Testis (tissue), 3 donors: ENCODE measurements around the gene ELOVL7. TPM values are rescaled to one million over a fixed set of nuclear protein-coding genes. Genes with fewer than 3 reads are reported as not detected.
"Not testable (repeated sequence)": the region's sequence is repeated elsewhere in the genome, so short reads cannot be mapped to it uniquely, and the experiment has no call there.

ENCODE experiments used
- DNase-seq: peaks from one replicate; pipeline ENCODE4 v3.0.0-alpha.2; 2019
- H3K27ac ChIP-seq, 2 donors: fragments of 200-600 bp; sonication (generic); one replicate each; pipeline ENCODE4 v1.5.1; 2019
- H3K27me3 ChIP-seq: fragments of 200-600 bp; sonication (generic); one replicate; pipeline ENCODE4 v1.5.1; 2019
- H3K36me3 ChIP-seq: fragments of 200-600 bp; sonication (generic); one replicate; pipeline ENCODE4 v1.5.1; 2017; ENCODE audit warnings: low read depth; ENCODE audit errors: missing control alignments
- H3K4me1 ChIP-seq: fragments of 200-600 bp; sonication (generic); one replicate; pipeline ENCODE4 v1.5.1; 2019
- H3K4me3 ChIP-seq, 2 donors: fragments of 200-600 bp; sonication (generic); one replicate each; pipeline ENCODE4 v1.5.1; 2017 to 2019
- H3K9me3 ChIP-seq: fragments of 200-600 bp; sonication (generic); one replicate; pipeline ENCODE4 v1.5.1; 2017
- POLR2A ChIP-seq: fragments of 450-650 bp; IDR thresholded peaks from one replicate; pipeline ENCODE4 v1.6.1; 2017; ENCODE audit warnings: antibody characterized with exemption, mild to moderate bottlenecking, moderate library complexity
- WGBS, 2 donors: methylation state at CpG; one replicate each; pipeline ENCODE4 v1.1.5; 2018; 5-methylcytosine and 5-hydroxymethylcytosine counted together
- intact Hi-C: fragments of 100-400 bp; cut with DNase I; formaldehyde crosslinking; loops from one replicate; pipeline ENCODE4 v1.15.1; 2023; ENCODE audit warnings: low total_unique reads
- polyA plus RNA-seq: library from polyadenylated mRNA; stranded (reverse); fragments of 350-450 nt; fragmentation: Illumina TruSeq; extraction: RNeasy Lipid Tissue Mini Kit (QIAGEN cat#74804); gene quantifications from one replicate; pipeline ENCODE4 v1.2.3, GENCODE V29; 2014; ENCODE audit warnings: low read depth, low replicate concordance; ENCODE audit not compliant: insufficient read depth
- total RNA-seq, 2 donors: library from RNA; depleted of rRNA; stranded (reverse); fragments of >200 nt; gene quantifications; one replicate each; pipeline ENCODE4 v1.2.3, GENCODE V29; 2016
- TF ChIP-seq, protein P1 (sequence below), 3 experiments: fragments of 450-650 bp in 2 of 3; fragments of 200-600 bp in 1 of 3; sonication (generic) in 1 of 3; IDR thresholded peaks; one replicate each; pipeline ENCODE4 v1.5.1; 2016 to 2019; ENCODE audit warnings: antibody characterized with exemption in 3 of 3, mild to moderate bottlenecking in 2 of 3, moderate library complexity in 1 of 3

The ELOVL7 gene
- total and polyA plus RNA-seq, 3 donors from 2014 or later, result 1.8 to 5.1 (median 2.4) TPM

DNA sequence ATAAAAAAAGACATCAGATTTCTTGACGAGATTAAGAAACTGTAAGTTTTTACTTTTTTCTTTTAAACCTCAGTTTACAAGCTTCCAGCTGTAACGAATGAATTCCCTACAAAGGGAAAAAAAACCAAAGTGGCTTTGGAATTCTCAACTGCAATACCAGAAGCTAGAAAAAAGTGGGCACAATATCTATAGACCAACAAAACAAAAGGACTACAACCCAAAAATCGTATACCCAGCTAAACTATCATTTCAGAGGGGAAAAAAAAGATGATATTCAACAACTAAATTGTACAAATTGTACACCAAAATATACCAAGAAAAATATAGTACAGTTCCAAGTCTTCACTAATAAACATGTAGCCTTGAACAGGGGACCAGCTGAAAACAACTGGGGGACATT, 26.8 kb upstream of the ELOVL7 start:
- Histone ChIP-seq H3K4me1 (no peaks in the 10 kb centered on the region), H3K27me3 (no peaks in the 10 kb centered on the region), H3K9me3 (no peaks in the 10 kb centered on the region), H3K4me3 (no peak overlapping the region), H3K36me3 (no peaks in the 10 kb centered on the region), H3K27ac (no peak overlapping the region)
- intact Hi-C loops, result no loop called here
- TF ChIP-seq POLR2A, result no peak
- TF ChIP-seq, protein P1, sequence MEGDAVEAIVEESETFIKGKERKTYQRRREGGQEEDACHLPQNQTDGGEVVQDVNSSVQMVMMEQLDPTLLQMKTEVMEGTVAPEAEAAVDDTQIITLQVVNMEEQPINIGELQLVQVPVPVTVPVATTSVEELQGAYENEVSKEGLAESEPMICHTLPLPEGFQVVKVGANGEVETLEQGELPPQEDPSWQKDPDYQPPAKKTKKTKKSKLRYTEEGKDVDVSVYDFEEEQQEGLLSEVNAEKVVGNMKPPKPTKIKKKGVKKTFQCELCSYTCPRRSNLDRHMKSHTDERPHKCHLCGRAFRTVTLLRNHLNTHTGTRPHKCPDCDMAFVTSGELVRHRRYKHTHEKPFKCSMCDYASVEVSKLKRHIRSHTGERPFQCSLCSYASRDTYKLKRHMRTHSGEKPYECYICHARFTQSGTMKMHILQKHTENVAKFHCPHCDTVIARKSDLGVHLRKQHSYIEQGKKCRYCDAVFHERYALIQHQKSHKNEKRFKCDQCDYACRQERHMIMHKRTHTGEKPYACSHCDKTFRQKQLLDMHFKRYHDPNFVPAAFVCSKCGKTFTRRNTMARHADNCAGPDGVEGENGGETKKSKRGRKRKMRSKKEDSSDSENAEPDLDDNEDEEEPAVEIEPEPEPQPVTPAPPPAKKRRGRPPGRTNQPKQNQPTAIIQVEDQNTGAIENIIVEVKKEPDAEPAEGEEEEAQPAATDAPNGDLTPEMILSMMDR (IDR thresholded peaks at IDR 0.05), result no peak
- WGBS, 2 donors, result 91 to 95% methylated on average over 3 of the region's 3 CpGs
- DNase-seq, result no peak

DNA sequence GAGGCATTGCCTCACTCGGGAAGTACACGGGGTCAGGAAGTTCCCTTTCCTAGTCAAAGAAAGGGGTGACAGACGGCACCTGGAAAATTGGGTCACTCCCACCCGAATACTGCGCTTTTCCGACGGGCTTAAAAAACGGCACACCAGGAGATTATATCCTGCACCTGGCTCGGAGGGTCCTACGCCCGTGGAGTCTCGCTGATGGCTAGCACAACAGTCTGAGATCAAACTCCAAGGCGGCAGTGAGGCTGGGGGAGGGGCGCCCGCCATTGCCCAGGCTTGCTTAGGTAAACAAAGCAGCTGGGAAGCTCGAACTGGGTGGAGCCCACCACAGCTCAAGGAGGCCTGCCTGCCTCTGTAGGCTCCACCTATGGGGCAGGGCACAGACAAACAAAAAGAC, 16.5 kb upstream of the ELOVL7 start:
- H3K27me3 ChIP-seq, H3K4me3 ChIP-seq, DNase-seq, H3K4me1 ChIP-seq, H3K9me3 ChIP-seq, H3K27ac ChIP-seq, intact Hi-C loops, H3K36me3 ChIP-seq: not testable (repeated sequence)
- 90 to 96% methylated on average over 11 to 16 of the region's 16 CpGs for WGBS, 2 donors

GRCh38 chr5:60856066-60856465, 12.0 kb upstream of the ELOVL7 start:
- intact Hi-C loops, result no loop called here
- DNase-seq, result no peak
- no peak overlapping the region for H3K27ac ChIP-seq
- no peak for TF ChIP-seq POLR2A
- no peaks in the 10 kb centered on the region for H3K9me3 ChIP-seq
- no peaks in the 10 kb centered on the region for H3K27me3 ChIP-seq
- 94 to 100% methylated on average over 1 of the region's 1 CpG for WGBS, 2 donors
- no peaks in the 10 kb centered on the region for H3K36me3 ChIP-seq
- peaks cover 4% of the 10 kb centered on the region for H3K4me1 ChIP-seq
- no peak overlapping the region for H3K4me3 ChIP-seq

GRCh38 chr5:60852940-60853339, 8.9 kb upstream of the ELOVL7 start:
- Histone ChIP-seq H3K27ac (no peak overlapping the region), H3K27me3 (no peaks in the 10 kb centered on the region), H3K36me3 (no peaks in the 10 kb centered on the region), H3K4me1 (peaks cover 4% of the 10 kb centered on the region), H3K9me3 (no peaks in the 10 kb centered on the region), H3K4me3 (no peak overlapping the region)
- intact Hi-C loops, result no loop called here
- TF ChIP-seq POLR2A, result no peak
- TF ChIP-seq, protein P1 (IDR thresholded peaks at IDR 0.05), result no peak
- no peak for DNase-seq
- 18 to 48% methylated on average over 3 of the region's 3 CpGs for WGBS, 2 donors

GRCh38 chr5:60852317-60852716, 8.2 kb upstream of the ELOVL7 start:
- no peak overlapping the region for H3K27ac ChIP-seq
- H3K27me3 ChIP-seq, result no peaks in the 10 kb centered on the region
- H3K9me3 ChIP-seq, result no peaks in the 10 kb centered on the region
- TF ChIP-seq POLR2A, result no peak
- TF ChIP-seq, protein P1 (IDR thresholded peaks at IDR 0.05), result no peak
- DNase-seq, result no peak
- H3K4me1 ChIP-seq, result peaks cover 4% of the 10 kb centered on the region
- 49 to 57% methylated on average over 2 of the region's 2 CpGs for WGBS, 2 donors
- intact Hi-C loops, result no loop called here
- no peak overlapping the region for H3K4me3 ChIP-seq
- H3K36me3 ChIP-seq, result no peaks in the 10 kb centered on the region

DNA sequence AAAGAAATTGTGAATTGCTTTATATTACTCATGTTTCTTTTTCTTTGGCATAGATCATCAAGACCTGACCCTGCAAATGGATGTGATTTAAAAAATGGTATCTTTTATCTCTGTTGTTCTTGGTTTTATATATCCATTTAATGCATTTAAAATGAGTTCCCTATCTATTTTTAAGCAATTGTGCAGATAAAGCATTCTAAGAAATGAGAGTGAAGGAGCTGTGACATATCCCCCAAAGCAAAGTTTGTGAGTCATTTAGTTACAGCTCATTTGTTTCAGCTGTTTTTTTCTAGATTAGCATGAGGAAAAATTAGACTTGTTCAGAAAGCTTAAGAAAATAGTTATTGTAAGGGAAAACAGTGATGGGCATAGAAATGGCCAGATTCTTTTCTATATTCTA, 7.6 kb upstream of the ELOVL7 start:
- H3K9me3 ChIP-seq, result no peaks in the 10 kb centered on the region
- no peaks in the 10 kb centered on the region for H3K36me3 ChIP-seq
- no peak for DNase-seq
- H3K4me3 ChIP-seq, result no peak overlapping the region
- peaks cover 4% of the 10 kb centered on the region for H3K4me1 ChIP-seq
- TF ChIP-seq, protein P1 (IDR thresholded peaks at IDR 0.05), result no peak
- TF ChIP-seq POLR2A, result no peak
- intact Hi-C loops, result no loop called here
- no peak overlapping the region for H3K27ac ChIP-seq
- no peaks in the 10 kb centered on the region for H3K27me3 ChIP-seq
